Cardiac fibroblast (primary cell): ENCODE measurements around the gene METTL14.
A peak's percentile ranks its signal among the peaks of the same experiment; 100 is the strongest.

Experiments used
- DNase-seq, 2 donors: peaks; one replicate each; pipeline versions ENCODE4 v3.0.0 to v3.0.0-alpha.2; 2010; ENCODE audit warnings: low read depth in 2 of 2
- H3K4me3 ChIP-seq, 2 donors: replicated peaks in 1 of 2; 1 replicate in 1 of 2; 2 replicates in 1 of 2; pipeline ENCODE4 v1.5.1; 2011; ENCODE audit warnings: low read depth in 2 of 2, low read length in 2 of 2, mild to moderate bottlenecking in 2 of 2, moderate library complexity in 1 of 2
- TF ChIP-seq, protein P1 (sequence below): IDR thresholded peaks from one replicate; pipeline ENCODE4 v1.5.1; 2011; ENCODE audit warnings: low read depth, mild to moderate bottlenecking, low read length, inconsistent platforms

Gene METTL14

DNA sequence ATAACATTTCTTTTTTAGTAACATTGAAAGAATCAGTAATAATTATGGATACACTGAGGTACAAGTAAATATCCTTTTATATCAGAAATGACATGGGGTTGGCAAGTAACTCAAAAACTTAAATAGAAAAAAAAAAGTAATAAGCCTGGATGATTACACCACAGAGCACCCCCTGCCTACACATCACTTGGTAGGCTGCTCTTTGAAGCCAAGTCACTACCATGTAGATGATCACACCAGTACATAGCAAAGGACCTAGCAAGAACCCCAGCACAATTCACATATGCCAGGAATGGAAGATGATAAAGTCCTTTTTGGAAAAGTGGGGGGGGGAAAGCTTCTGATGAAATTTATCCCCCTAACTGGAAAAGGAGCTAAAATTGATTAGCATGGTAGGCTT lies 56.9 kb downstream of the METTL14 start:
- DNase-seq: peak in 1 of 2 donors; percentile 59
- TF ChIP-seq, protein P1, sequence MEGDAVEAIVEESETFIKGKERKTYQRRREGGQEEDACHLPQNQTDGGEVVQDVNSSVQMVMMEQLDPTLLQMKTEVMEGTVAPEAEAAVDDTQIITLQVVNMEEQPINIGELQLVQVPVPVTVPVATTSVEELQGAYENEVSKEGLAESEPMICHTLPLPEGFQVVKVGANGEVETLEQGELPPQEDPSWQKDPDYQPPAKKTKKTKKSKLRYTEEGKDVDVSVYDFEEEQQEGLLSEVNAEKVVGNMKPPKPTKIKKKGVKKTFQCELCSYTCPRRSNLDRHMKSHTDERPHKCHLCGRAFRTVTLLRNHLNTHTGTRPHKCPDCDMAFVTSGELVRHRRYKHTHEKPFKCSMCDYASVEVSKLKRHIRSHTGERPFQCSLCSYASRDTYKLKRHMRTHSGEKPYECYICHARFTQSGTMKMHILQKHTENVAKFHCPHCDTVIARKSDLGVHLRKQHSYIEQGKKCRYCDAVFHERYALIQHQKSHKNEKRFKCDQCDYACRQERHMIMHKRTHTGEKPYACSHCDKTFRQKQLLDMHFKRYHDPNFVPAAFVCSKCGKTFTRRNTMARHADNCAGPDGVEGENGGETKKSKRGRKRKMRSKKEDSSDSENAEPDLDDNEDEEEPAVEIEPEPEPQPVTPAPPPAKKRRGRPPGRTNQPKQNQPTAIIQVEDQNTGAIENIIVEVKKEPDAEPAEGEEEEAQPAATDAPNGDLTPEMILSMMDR: no peak

DNA sequence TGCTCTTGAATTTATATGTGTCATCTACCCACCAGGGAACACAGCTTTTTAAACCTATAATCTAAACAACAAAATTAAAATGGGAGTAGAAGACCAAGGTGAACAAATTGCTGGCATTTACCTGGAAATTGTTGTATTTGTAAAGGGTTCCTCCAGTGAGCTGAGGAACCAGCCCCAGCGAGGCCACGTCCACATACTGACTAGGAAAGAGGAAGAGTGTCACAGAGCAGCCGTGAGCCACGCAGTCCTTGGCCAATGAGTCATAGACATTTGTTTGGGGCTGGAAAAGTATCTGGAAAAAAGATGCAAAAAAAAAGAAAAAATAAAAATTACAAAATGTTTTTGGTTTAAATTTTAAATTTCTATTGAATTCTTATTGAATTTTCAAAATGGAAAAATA lies 58.7 kb downstream of the METTL14 start:
- peak in 1 of 2 donors; percentile 64 for DNase-seq
- TF ChIP-seq, protein P1: no peak
- H3K4me3 ChIP-seq: no peak overlapping the region

More for the DNA sequence above, 56.9 kb downstream of the METTL14 start:
- H3K4me3 ChIP-seq: no peak overlapping the region

DNA sequence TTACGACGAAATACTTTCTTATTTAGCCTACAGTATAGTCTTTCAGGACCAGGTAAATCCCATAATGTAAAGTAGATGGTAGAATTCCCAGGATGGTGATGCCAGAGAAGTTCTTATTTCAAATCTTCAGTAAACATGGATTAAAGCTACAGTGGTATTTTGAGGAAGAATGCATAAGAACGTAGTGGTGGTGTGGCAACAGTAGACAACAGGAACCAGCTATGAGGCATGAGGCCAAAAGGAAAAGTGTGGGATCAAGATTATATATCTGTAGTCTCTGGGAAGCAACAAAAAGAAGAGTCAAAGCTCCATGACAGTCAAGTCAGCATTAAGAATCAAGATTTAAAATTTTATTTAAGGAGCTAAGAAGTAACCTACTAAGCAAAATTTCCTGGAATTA lies 60.2 kb downstream of the METTL14 start:
- TF ChIP-seq, protein P1: no peak
- DNase-seq: peak in 1 of 2 donors; percentile 73

DNA sequence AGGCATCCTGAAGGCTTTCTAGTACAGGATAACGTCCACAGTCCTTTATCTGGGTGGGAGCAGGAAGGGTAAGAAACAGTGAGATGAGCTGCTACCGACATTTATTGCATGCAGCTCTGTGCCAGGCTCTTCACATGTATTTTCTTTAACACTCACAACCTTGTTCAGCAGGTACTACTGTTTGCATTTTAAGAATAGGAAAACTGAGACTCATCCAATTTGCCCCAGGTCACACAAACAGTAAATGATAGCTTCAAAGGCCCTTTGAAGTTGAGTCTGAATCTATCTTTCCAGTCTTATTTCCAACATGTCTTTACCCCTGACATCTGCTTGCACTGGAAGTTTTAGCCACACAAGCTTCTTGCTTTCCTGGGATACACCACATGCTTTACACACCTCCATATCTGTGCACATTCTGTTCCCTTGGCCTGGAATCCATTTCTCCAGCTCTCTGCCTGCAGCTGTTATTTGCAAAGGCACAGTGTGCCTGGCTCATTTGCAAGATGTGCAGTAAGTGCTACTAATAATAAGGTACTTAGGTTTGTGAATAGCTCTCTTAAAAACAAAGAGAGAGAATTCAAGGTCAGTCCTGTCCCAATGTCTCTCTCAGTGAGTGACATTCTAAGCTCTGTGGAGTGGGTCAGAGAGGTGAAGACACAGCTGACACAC lies 61.2 kb downstream of the METTL14 start:
- DNase-seq: no peak
- TF ChIP-seq, protein P1: no peak
- no peak overlapping the region for H3K4me3 ChIP-seq

More for the DNA sequence above, 60.2 kb downstream of the METTL14 start:
- H3K4me3 ChIP-seq: no peak overlapping the region

DNA sequence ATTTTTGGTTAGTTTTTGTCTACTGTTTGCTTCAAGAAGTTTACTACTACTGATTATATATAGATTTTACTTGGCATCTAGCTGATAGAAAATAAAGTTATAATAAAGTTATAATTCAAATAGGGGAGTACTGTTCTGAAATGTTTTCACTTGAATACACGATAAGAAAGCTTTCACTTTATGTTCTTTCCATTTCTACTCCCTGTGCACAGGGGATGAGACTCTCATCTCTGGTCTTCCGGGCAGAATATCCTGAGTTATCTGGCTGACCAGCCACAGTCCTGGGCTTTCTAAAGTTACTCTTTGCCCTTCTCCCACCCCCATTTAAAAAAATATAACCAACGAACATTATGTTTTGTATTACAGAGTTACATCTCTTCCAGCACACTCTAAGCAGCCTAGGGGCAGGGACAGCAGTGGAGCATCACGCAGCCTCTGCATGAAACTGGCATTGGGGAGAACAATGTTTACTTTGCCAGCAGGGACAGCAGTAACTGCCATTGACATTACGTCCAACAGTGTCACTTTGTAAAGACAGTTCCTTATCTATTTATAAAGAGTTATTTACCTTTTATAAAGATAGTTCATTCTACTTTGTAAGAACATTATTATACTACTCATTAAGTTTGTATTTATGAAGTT lies 64.3 kb downstream of the METTL14 start:
- TF ChIP-seq, protein P1: no peak
- DNase-seq: no peak
- no peak overlapping the region for H3K4me3 ChIP-seq

DNA sequence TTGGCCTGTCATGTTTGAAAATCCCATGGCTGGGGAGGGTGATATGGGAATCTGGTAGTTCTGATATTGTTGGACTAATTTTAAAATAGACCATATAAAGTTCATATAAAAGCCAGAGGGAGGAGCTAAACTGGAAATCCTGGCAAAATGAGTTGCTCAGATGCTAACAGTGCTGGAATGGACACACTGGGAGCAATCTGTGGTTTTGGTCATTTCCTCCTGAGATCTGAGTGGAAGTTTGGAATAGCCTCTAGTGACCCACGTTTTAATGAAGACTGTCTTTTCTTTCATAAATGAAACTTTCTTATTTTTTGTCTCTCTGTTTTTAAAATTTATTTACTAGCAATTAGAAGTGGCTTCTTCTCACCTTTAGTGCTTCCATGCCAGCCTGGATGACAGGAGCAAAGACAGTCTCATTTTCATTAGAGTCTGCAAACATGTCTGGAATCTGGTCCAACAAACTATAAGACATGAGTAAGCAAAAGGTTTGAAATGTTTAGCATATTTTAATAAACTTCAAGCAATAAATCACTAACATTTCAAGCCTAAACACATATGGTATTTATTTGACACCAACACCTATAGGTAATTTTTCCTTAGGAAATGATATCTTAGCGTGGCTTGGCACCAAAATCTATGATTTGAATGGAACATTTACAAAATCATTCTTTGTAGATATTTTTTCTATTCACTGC lies 66.6 kb downstream of the METTL14 start:
- H3K4me3 ChIP-seq: no peak overlapping the region
- DNase-seq: peak; percentile 45 to 86
- TF ChIP-seq, protein P1: no peak
